HEK293 (cell line): ENCODE measurements around the gene PRPF4.

Experiments used
- IKZF3 ChIP-seq: fragments of 450-650 bp; IDR thresholded peaks from 2 replicates; pipeline ENCODE4 v1.5.0; 2018; ENCODE audit warnings: missing biosample characterization, mild to moderate bottlenecking, missing genetic modification characterization, moderate library complexity
- INSM2 ChIP-seq: fragments of 450-650 bp; formaldehyde crosslinking; IDR thresholded peaks from 2 replicates; pipeline ENCODE4 v1.5.1; 2016; ENCODE audit warnings: missing biosample characterization, missing genetic modification characterization
- MYNN ChIP-seq: fragments of 450-650 bp; formaldehyde crosslinking; IDR thresholded peaks from 2 replicates; pipeline ENCODE4 v1.5.1; 2016; ENCODE audit warnings: missing biosample characterization, missing genetic modification characterization, borderline replicate concordance
- PBX3 ChIP-seq: sonication (generic); formaldehyde crosslinking; IDR thresholded peaks from 2 replicates; pipeline ENCODE4 v1.8.1; 2022; ENCODE audit warnings: mild to moderate bottlenecking, moderate library complexity, missing genetic modification reagents
- SCRT1 ChIP-seq: fragments of 450-650 bp; formaldehyde crosslinking; IDR thresholded peaks from 2 replicates; pipeline ENCODE4 v1.5.1; 2016; ENCODE audit warnings: missing biosample characterization, missing genetic modification characterization, borderline replicate concordance
- SP2 ChIP-seq: fragments of 450-650 bp; formaldehyde crosslinking; IDR thresholded peaks from 2 replicates; pipeline ENCODE4 v1.5.1; 2016; ENCODE audit warnings: missing biosample characterization, missing genetic modification characterization
- SP3 ChIP-seq: fragments of 450-650 bp; formaldehyde crosslinking; IDR thresholded peaks from 2 replicates; pipeline ENCODE4 v1.5.1; 2016; ENCODE audit warnings: missing biosample characterization, missing genetic modification characterization
- TCF7L2 ChIP-seq: IDR thresholded peaks from 2 replicates; pipeline ENCODE4 v1.6.1; 2011; ENCODE audit warnings: low read depth, mild to moderate bottlenecking, inconsistent platforms, low read length, moderate library complexity, borderline replicate concordance
- ZBTB44 ChIP-seq: fragments of 450-650 bp; IDR thresholded peaks from 2 replicates; pipeline ENCODE4 v1.5.1; 2018; ENCODE audit warnings: missing biosample characterization, mild to moderate bottlenecking, missing genetic modification characterization
- ZFP41 ChIP-seq: fragments of 450-650 bp; formaldehyde crosslinking; IDR thresholded peaks from 2 replicates; pipeline ENCODE4 v1.5.1; 2016; ENCODE audit warnings: missing biosample characterization, missing genetic modification characterization, borderline replicate concordance
- ZNF132 ChIP-seq: fragments of 450-650 bp; formaldehyde crosslinking; IDR thresholded peaks from 2 replicates; pipeline ENCODE4 v1.5.1; 2017; ENCODE audit warnings: missing biosample characterization, missing genetic modification characterization, borderline replicate concordance
- ZNF266 ChIP-seq: fragments of 450-650 bp; formaldehyde crosslinking; IDR thresholded peaks from 2 replicates; pipeline ENCODE4 v1.5.1; 2016; ENCODE audit warnings: missing biosample characterization, missing genetic modification characterization, low read depth
- ZNF311 ChIP-seq: fragments of 450-650 bp; formaldehyde crosslinking; IDR thresholded peaks from 2 replicates; pipeline ENCODE4 v1.5.1; 2017; ENCODE audit warnings: missing biosample characterization, missing genetic modification characterization, borderline replicate concordance
- ZNF341 ChIP-seq: fragments of 450-650 bp; formaldehyde crosslinking; IDR thresholded peaks from 2 replicates; pipeline ENCODE4; 2016; ENCODE audit warnings: low read depth, missing biosample characterization, missing genetic modification characterization
- ZNF350 ChIP-seq: fragments of 450-650 bp; formaldehyde crosslinking; IDR thresholded peaks from 2 replicates; pipeline ENCODE4 v1.5.0; 2017; ENCODE audit warnings: missing biosample characterization, mild to moderate bottlenecking, missing genetic modification characterization
- ZNF394 ChIP-seq: fragments of 450-650 bp; formaldehyde crosslinking; IDR thresholded peaks from 2 replicates; pipeline ENCODE4 v1.5.1; 2016; ENCODE audit warnings: missing biosample characterization, missing genetic modification characterization, mild to moderate bottlenecking, moderate library complexity, borderline replicate concordance
- ZNF48 ChIP-seq: fragments of 450-650 bp; formaldehyde crosslinking; IDR thresholded peaks from 2 replicates; pipeline ENCODE4 v1.5.1; 2016; ENCODE audit warnings: missing biosample characterization, missing genetic modification characterization
- ZNF513 ChIP-seq: fragments of 450-650 bp; IDR thresholded peaks from 2 replicates; pipeline ENCODE4 v1.5.1; 2018; ENCODE audit warnings: missing biosample characterization, missing genetic modification characterization
- ZNF548 ChIP-seq: fragments of 450-650 bp; formaldehyde crosslinking; IDR thresholded peaks from 2 replicates; pipeline ENCODE4 v1.5.1; 2016; ENCODE audit warnings: missing biosample characterization, missing genetic modification characterization
- ZNF621 ChIP-seq: fragments of 450-650 bp; formaldehyde crosslinking; IDR thresholded peaks from 2 replicates; pipeline ENCODE4 v1.5.1; 2017; ENCODE audit warnings: missing biosample characterization, missing genetic modification characterization
- ZNF639 ChIP-seq: fragments of 450-650 bp; formaldehyde crosslinking; IDR thresholded peaks from 2 replicates; pipeline ENCODE4 v1.5.1; 2016; ENCODE audit warnings: missing biosample characterization, missing genetic modification characterization
- ZNF768 ChIP-seq: fragments of 450-650 bp; formaldehyde crosslinking; IDR thresholded peaks from 2 replicates; pipeline ENCODE4 v1.5.1; 2018; ENCODE audit warnings: missing biosample characterization, mild to moderate bottlenecking, missing genetic modification characterization
- ZSCAN30 ChIP-seq: fragments of 450-650 bp; IDR thresholded peaks from 2 replicates; pipeline ENCODE4 v1.5.1; 2018; ENCODE audit warnings: missing biosample characterization, mild to moderate bottlenecking, missing genetic modification characterization, moderate library complexity
- TF ChIP-seq, protein P1 (sequence below): fragments of 450-650 bp; formaldehyde crosslinking; IDR thresholded peaks from 2 replicates; pipeline ENCODE4 v1.5.1; 2016; ENCODE audit warnings: missing biosample characterization, missing genetic modification characterization
- TF ChIP-seq, protein P2 (sequence below): fragments of 450-650 bp; formaldehyde crosslinking; IDR thresholded peaks from 2 replicates; pipeline ENCODE4 v1.5.1; 2016; ENCODE audit warnings: missing biosample characterization, missing genetic modification characterization

PRPF4 gene

DNA sequence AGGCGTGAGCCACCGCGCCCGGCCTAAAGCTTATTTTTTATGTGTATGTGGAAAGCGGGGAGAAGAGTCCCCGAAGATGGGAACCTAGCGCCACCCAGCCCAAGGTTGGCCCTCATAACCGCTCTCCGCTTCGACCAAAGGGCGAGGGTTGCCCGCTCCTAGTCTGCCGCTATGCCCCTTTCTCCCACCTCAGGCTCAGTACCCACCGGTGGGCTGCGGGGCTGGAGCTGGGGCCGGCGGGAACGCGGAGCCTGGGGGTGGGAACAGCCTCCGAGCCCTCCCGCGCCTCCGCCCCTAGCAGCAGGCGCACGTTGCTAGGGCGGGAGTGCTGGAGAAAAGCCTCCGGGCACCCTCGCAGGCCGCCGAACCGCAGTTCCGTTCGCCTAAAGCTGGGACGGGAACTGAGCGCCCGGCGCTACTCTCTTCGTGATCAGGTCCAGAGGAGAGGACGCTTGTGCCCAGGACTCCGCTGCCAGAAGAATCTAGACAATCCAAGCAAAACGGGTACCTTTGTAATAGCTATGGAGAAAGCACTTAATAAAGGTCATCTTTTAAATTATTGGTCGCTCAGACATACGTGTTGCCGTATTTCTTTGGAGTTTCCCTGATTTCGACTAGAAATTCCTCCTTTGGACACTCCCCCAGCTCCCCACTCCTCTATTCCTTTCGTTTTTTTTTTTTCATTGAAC, 64.7 kb downstream of the PRPF4 start, which contains the start of gene WDR31 (continued):
- TF ChIP-seq ZNF513 (tag by site-specific recombination): no peak
- TF ChIP-seq ZNF341 (tag by site-specific recombination): peak; percentile 99
- TF ChIP-seq ZNF311 (tag by site-specific recombination): no peak
- TF ChIP-seq IKZF3 (tag by site-specific recombination): peak; percentile 81
- TF ChIP-seq ZSCAN30: peak; percentile 85
- no peak for TF ChIP-seq ZFP41 (tag by site-specific recombination)
- TF ChIP-seq ZNF768 (tag by site-specific recombination): no peak
- peak; percentile 92 for TF ChIP-seq SP3 (tag by site-specific recombination)
- TF ChIP-seq ZNF621: no peak
- no peak for TF ChIP-seq ZNF548 (tag by site-specific recombination)
- no peak for TF ChIP-seq MYNN (tag by site-specific recombination)
- no peak for TF ChIP-seq TCF7L2
- TF ChIP-seq, protein P1, sequence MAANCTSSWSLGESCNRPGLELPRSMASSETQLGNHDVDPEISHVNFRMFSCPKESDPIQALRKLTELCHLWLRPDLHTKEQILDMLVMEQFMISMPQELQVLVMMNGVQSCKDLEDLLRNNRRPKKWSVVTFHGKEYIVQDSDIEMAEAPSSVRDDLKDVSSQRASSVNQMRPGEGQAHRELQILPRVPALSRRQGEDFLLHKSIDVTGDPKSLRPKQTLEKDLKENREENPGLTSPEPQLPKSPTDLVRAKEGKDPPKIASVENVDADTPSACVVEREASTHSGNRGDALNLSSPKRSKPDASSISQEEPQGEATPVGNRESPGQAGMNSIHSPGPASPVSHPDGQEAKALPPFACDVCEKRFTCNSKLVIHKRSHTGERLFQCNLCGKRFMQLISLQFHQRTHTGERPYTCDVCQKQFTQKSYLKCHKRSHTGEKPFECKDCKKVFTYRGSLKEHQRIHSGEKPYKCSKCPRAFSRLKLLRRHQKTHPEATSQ: peak; percentile 83; the same call in 1 of the 2 replicates
- peak; percentile 91 for TF ChIP-seq ZNF394 (tag by site-specific recombination)
- TF ChIP-seq, protein P2, sequence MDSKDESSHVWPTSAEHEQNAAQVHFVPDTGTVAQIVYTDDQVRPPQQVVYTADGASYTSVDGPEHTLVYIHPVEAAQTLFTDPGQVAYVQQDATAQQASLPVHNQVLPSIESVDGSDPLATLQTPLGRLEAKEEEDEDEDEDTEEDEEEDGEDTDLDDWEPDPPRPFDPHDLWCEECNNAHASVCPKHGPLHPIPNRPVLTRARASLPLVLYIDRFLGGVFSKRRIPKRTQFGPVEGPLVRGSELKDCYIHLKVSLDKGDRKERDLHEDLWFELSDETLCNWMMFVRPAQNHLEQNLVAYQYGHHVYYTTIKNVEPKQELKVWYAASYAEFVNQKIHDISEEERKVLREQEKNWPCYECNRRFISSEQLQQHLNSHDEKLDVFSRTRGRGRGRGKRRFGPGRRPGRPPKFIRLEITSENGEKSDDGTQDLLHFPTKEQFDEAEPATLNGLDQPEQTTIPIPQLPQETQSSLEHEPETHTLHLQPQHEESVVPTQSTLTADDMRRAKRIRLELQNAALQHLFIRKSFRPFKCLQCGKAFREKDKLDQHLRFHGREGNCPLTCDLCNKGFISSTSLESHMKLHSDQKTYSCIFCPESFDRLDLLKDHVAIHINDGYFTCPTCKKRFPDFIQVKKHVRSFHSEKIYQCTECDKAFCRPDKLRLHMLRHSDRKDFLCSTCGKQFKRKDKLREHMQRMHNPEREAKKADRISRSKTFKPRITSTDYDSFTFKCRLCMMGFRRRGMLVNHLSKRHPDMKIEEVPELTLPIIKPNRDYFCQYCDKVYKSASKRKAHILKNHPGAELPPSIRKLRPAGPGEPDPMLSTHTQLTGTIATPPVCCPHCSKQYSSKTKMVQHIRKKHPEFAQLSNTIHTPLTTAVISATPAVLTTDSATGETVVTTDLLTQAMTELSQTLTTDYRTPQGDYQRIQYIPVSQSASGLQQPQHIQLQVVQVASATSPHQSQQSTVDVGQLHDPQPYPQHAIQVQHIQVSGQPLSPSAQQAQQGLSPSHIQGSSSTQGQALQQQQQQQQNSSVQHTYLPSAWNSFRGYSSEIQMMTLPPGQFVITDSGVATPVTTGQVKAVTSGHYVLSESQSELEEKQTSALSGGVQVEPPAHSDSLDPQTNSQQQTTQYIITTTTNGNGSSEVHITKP: peak; percentile 68
- no peak for TF ChIP-seq ZNF48 (tag by site-specific recombination)
- TF ChIP-seq INSM2 (tag by site-specific recombination): peak; percentile 72; the same call in 1 of the 2 replicates
- no peak for TF ChIP-seq ZNF266 (tag by site-specific recombination)
- no peak for TF ChIP-seq ZBTB44
- peak; percentile 79; the same call in 1 of the 2 replicates for TF ChIP-seq ZNF639 (tag by site-specific recombination)
- TF ChIP-seq ZNF350 (tag by site-specific recombination): no peak
- TF ChIP-seq PBX3 (CRISPR knock-in tag): 0 out of 2 replicates have a peak, but pooled peaks have one; percentile 76
- no peak for TF ChIP-seq ZNF132 (tag by site-specific recombination)
- TF ChIP-seq SP2 (tag by site-specific recombination): peak; percentile 88
- TF ChIP-seq SCRT1 (tag by site-specific recombination): no peak
